ENCODE data around the gene OR2T8. TPM values are rescaled to one million over a fixed set of nuclear protein-coding genes. Genes with fewer than 3 reads are reported as not detected.
"Not testable (repeated sequence)": the region's sequence is repeated elsewhere in the genome, so short reads cannot be mapped to it uniquely, and the experiment has no call there.

The OR2T8 gene
- total and polyA plus RNA-seq, 2 of the 8 experiments (the other 6 are each of a cell fraction or from before 2014, with no cell fraction given): not detected

DNA sequence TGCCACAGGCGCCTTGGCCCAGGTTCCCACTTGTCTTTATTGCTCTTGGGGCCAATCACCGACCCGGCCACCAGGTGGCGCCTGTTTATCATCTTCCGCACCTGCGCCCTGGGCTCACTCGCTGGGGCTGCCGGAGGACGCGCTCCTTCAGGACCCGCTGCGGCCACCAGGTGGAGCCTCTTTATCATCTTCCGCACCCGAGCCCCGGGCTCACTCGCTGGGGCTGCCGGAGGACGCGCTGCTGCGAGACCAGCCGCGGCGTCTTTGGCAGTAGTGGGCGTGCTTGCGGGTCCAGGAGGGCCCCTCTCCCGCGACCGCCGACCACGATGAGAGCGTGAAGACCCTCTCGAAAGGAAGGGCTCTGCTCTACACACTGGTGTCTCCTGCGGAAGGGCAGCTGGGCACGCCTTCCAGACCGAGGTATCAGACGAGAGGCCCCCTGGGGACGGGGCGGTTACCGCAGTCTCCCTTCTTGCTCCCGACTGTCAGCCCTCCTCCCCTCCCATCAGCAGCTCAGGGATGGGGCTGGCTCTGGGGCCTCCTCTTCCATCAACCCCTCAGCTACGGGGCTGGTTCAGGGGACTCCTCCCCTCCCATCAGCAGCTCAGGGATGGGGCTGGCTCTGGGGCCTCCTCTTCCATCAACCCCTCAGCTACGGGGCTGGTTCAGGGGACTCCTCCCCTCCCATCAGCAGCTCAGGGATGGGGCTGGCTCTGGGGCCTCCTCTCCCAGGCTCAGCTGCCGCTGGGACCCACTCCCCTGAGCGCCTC is 17.1 kb downstream of the OR2T8 start:
- H2AK5ac ChIP-seq (ENCODE audit: low read depth, low read length); H4K5ac ChIP-seq (ENCODE audit: insufficient read length, low read depth, low read length); H2BK120ac ChIP-seq (replicated peaks; ENCODE audit: low read depth, low read length); H3K79me1 ChIP-seq (ENCODE audit: low read depth, low read length); H2AFZ ChIP-seq (ENCODE audit: low read length); H3K79me2 ChIP-seq (ENCODE audit: control insufficient read depth in 1 of 2, insufficient read depth in 2 of 2, low read length in 2 of 2); H3K27ac ChIP-seq (ENCODE audit: low read depth, low read length); H3K18ac ChIP-seq (ENCODE audit: extremely low read depth, low read length); H3K23ac ChIP-seq (ENCODE audit: insufficient read length); FAIRE-seq; H3K4me2 ChIP-seq (ENCODE audit: insufficient read depth in 1 of 2, low read depth in 2 of 2, low read length in 2 of 2); H3K36me3 ChIP-seq (ENCODE audit: control insufficient read depth in 2 of 4, insufficient read depth in 4 of 4, low read length in 3 of 4); H3K9ac ChIP-seq (replicated peaks in 1 of 4; ENCODE audit: extremely low read depth in 1 of 4, low read depth in 3 of 4, low read length in 3 of 4); H2BK20ac ChIP-seq (ENCODE audit: low read length); H4K20me1 ChIP-seq (replicated peaks in 1 of 2; ENCODE audit: control insufficient read depth in 1 of 2, insufficient read depth in 2 of 2, low read length in 2 of 2); H3K14ac ChIP-seq (ENCODE audit: insufficient read length); H2BK12ac ChIP-seq (ENCODE audit: low read depth, low read length); H3K23me2 ChIP-seq (ENCODE audit: low read depth, low read length); H3K27me3 ChIP-seq (replicated peaks in 1 of 4; ENCODE audit: control insufficient read depth in 3 of 4, extremely low read depth in 1 of 4, insufficient read depth in 3 of 4, low read length in 3 of 4); POLR2A ChIA-PET (ENCODE audit: partially characterized antibody); H4K91ac ChIP-seq (replicated peaks; ENCODE audit: insufficient read length, low read length); H3K56ac ChIP-seq (replicated peaks; ENCODE audit: insufficient read length, low read depth, low read length); H3K4me1 ChIP-seq (replicated peaks in 1 of 4; ENCODE audit: control insufficient read depth in 3 of 4, insufficient read depth in 4 of 4, low read length in 3 of 4); H2BK15ac ChIP-seq (ENCODE audit: low read length); H3K4ac ChIP-seq (replicated peaks; ENCODE audit: insufficient read length, low read depth, low read length); H2BK5ac ChIP-seq (ENCODE audit: low read depth, low read length): not testable (repeated sequence)
- 72% methylated on average over 34 of the region's 44 CpGs; no CpG with 5 or more reads in 1 of the 2 experiments for WGBS, 2 experiments (ENCODE audit: extremely low coverage in 1 of 2, insufficient coverage in 1 of 2, insufficient read length in 1 of 2, insufficient replicate concordance in 2 of 2, low coverage in 1 of 2, low lambda C conversion rate in 2 of 2, missing lambda C conversion rate in 1 of 2)
- peak overlapping the region in 1 of 4 experiments; percentile 36; a peak in 1 of 8 replicates for H3K4me3 ChIP-seq (ENCODE audit: extremely low read depth in 1 of 4, insufficient read depth in 2 of 4, low read depth in 3 of 4, low read length in 4 of 4)
- peaks cover 60 to 65% of the 10 kb centered on the region in 2 experiments for H3K9me3 ChIP-seq (ENCODE audit: insufficient read depth in 2 of 2, low read depth in 1 of 2, low read length in 1 of 2)
- peak overlapping the region; percentile 51; the same call in 1 of the 2 replicates for H4K8ac ChIP-seq (ENCODE audit: extremely low read depth, insufficient read depth, low read length)
- DNase-seq (ENCODE audit: low read depth in 1 of 2, low spot score in 2 of 2): peak; percentile 34 to 99
- peak; percentile 80 to 85 for TF ChIP-seq RAD21 (IDR thresholded peaks at IDR 0.05 in 1 of 2, conservative IDR thresholded peaks at IDR 0.05 in 1 of 2; ENCODE audit: low read depth in 2 of 2, low read length in 2 of 2)
- peak; percentile 72 to 98 (median 88) for TF ChIP-seq CTCF (IDR thresholded peaks at IDR 0.05; ENCODE audit: control extremely low read depth in 1 of 3, insufficient read depth in 1 of 3, low read depth in 1 of 3, low read length in 3 of 3)
- TF ChIP-seq TCF12 (IDR thresholded peaks at IDR 0.05; ENCODE audit: low read depth, low read length): 0 out of 2 replicates have a peak, but pooled peaks have one; percentile 38
- TF ChIP-seq JUND (IDR thresholded peaks at IDR 0.05; ENCODE audit: low read length): 0 out of 2 replicates have a peak, but pooled peaks have one; percentile 18
- peak; percentile 24; the same call in 1 of the 2 replicates for TF ChIP-seq ATF3 (IDR thresholded peaks at IDR 0.05; ENCODE audit: insufficient read depth, low read depth, low read length)
- CTCF ChIA-PET (ENCODE audit: partially characterized antibody): interaction anchor here (0.7 to 1.0 kb wide), 8 partner anchors 10 to 818 kb away, joined by 3 to 4 read pairs (median 3); partner anchors contain the start of genes LYPD8 and OR2AJ1

All from H1 (cell line).